OCI-LY1 (cell line): ENCODE results near the gene GPR39.

ENCODE experiments used
- H2AFZ ChIP-seq: fragments of 200-600 bp; sonication (generic), shearing (Covaris generic); 2 replicates; pipeline ENCODE4 v1.6.0; 2014; ENCODE audit warnings: antibody characterized with exemption, mild to moderate bottlenecking, low read length
- H3F3A ChIP-seq: fragments of 200-600 bp; sonication (generic), shearing (Covaris generic); 2 replicates; pipeline ENCODE4 v1.6.0; 2014; ENCODE audit warnings: mild to moderate bottlenecking, antibody characterized with exemption, low read length, moderate library complexity; ENCODE audit not compliant: insufficient read depth
- H3K27ac ChIP-seq: fragments of 200-600 bp; sonication (generic); 2 replicates; pipeline ENCODE4 v1.5.1; 2014; ENCODE audit warnings: low read length, mixed run types, mild to moderate bottlenecking, low read depth; ENCODE audit not compliant: poor library complexity, severe bottlenecking
- H3K27me3 ChIP-seq: fragments of 200-600 bp; sonication (generic); 2 replicates; pipeline ENCODE4 v1.6.0; 2014; ENCODE audit warnings: antibody characterized with exemption, mild to moderate bottlenecking, low read length, moderate library complexity; ENCODE audit not compliant: insufficient read depth
- H3K36me3 ChIP-seq: fragments of 200-600 bp; sonication (generic); 2 replicates; pipeline ENCODE4 v1.6.1; 2014; ENCODE audit warnings: mild to moderate bottlenecking, antibody characterized with exemption, low read length, moderate library complexity, mixed read lengths; ENCODE audit not compliant: insufficient read depth
- H3K4me1 ChIP-seq: fragments of 200-600 bp; sonication (generic); 2 replicates; pipeline ENCODE4 v1.5.1; 2014; ENCODE audit warnings: mild to moderate bottlenecking, low read length, moderate library complexity; ENCODE audit not compliant: insufficient read depth, severe bottlenecking
- H3K4me2 ChIP-seq: fragments of 200-600 bp; sonication (generic), shearing (Covaris generic); 2 replicates; pipeline ENCODE4 v1.6.1; 2014; ENCODE audit warnings: low read length
- H3K4me3 ChIP-seq: fragments of 200-600 bp; sonication (generic); 2 replicates; pipeline ENCODE4 v1.5.1; 2014; ENCODE audit warnings: low read length, low read depth, mild to moderate bottlenecking, mixed read lengths; ENCODE audit not compliant: poor library complexity, severe bottlenecking
- H3K79me2 ChIP-seq: fragments of 200-600 bp; shearing (Covaris generic); 2 replicates; pipeline ENCODE4 v1.6.1; 2016; ENCODE audit warnings: mixed run types, low read length, mixed read lengths; ENCODE audit not compliant: insufficient read depth
- H3K9ac ChIP-seq: fragments of 200-600 bp; sonication (generic), shearing (Covaris generic); 2 replicates; pipeline ENCODE4 v1.6.1; 2014; ENCODE audit warnings: mild to moderate bottlenecking, low read length, mixed read lengths
- H3K9me2 ChIP-seq: fragments of 200-600 bp; sonication (generic), shearing (Covaris generic); 2 replicates; pipeline ENCODE4 v1.6.1; 2014; ENCODE audit warnings: low read depth, mild to moderate bottlenecking, low read length, mixed read lengths
- H3K9me3 ChIP-seq: fragments of 200-600 bp; shearing (Covaris generic); 2 replicates; pipeline ENCODE4 v1.6.1; 2014; ENCODE audit warnings: low read length, mixed read lengths
- H4K20me1 ChIP-seq: fragments of 200-600 bp; sonication (generic), shearing (Covaris generic); 2 replicates; pipeline ENCODE4 v1.6.0; 2016; ENCODE audit warnings: mild to moderate bottlenecking, low read length; ENCODE audit not compliant: insufficient read depth
- EZH2 ChIP-seq: fragments of 200-600 bp; sonication (generic), shearing (Covaris generic); IDR thresholded peaks from 2 replicates; pipeline ENCODE4 v1.8.0; 2017; ENCODE audit warnings: borderline replicate concordance, mixed run types, mild to moderate bottlenecking, antibody characterized with exemption, low read length, moderate library complexity, mixed read lengths
- TF ChIP-seq, protein P1 (sequence below): fragments of 200-600 bp; sonication (generic), shearing (Covaris generic); IDR thresholded peaks from 2 replicates; pipeline ENCODE4 v1.5.1; 2017; ENCODE audit warnings: mild to moderate bottlenecking, antibody characterized with exemption, low read length, moderate library complexity, mixed read lengths

GPR39 gene

DNA sequence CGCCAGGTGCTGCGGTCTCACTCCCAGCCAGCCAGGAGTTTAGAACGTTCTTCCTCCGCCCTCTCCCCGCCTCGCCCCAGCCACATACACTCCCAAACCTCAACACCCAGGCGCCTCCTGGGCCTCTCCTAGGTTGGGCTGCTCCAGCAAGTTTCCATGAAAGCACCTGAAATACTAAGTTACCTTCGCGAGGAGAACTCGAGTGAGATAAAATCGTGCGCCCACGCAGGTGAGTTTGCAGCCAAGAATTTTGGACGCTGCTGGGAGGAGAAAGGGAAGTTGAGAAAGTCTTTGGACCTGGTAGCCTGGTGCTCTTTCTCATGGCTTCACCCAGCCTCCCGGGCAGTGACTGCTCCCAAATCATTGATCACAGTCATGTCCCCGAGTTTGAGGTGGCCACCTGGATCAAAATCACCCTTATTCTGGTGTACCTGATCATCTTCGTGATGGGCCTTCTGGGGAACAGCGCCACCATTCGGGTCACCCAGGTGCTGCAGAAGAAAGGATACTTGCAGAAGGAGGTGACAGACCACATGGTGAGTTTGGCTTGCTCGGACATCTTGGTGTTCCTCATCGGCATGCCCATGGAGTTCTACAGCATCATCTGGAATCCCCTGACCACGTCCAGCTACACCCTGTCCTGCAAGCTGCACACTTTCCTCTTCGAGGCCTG is at the start of gene GPR39:
Gene GPR39 (plus strand): TSS at position 83 of the 673 bp plus-strand sequence.
- H3K4me2 ChIP-seq: peak within 1 kb of the TSS; percentile 25; the same call in 1 of the 2 replicates
- H3K9me3 ChIP-seq: no peaks in the 10 kb centered on the region
- no peaks in the 10 kb centered on the region for H4K20me1 ChIP-seq
- no peak within 1 kb of the TSS for H3K9ac ChIP-seq
- no peaks in the 10 kb centered on the region for H3K9me2 ChIP-seq
- H3K4me1 ChIP-seq: no peaks in the 10 kb centered on the region
- no peak within 1 kb of the TSS for H2AFZ ChIP-seq
- no peaks in the 10 kb centered on the region for H3K36me3 ChIP-seq
- H3K4me3 ChIP-seq: peak within 1 kb of the TSS; percentile 30
- H3F3A ChIP-seq: no peaks in the 10 kb centered on the region
- H3K27me3 ChIP-seq: no peaks in the 10 kb centered on the region
- H3K27ac ChIP-seq: no peak within 1 kb of the TSS
- no peaks in the 10 kb centered on the region for H3K79me2 ChIP-seq
- TF ChIP-seq EZH2: no peak
- TF ChIP-seq, protein P1, sequence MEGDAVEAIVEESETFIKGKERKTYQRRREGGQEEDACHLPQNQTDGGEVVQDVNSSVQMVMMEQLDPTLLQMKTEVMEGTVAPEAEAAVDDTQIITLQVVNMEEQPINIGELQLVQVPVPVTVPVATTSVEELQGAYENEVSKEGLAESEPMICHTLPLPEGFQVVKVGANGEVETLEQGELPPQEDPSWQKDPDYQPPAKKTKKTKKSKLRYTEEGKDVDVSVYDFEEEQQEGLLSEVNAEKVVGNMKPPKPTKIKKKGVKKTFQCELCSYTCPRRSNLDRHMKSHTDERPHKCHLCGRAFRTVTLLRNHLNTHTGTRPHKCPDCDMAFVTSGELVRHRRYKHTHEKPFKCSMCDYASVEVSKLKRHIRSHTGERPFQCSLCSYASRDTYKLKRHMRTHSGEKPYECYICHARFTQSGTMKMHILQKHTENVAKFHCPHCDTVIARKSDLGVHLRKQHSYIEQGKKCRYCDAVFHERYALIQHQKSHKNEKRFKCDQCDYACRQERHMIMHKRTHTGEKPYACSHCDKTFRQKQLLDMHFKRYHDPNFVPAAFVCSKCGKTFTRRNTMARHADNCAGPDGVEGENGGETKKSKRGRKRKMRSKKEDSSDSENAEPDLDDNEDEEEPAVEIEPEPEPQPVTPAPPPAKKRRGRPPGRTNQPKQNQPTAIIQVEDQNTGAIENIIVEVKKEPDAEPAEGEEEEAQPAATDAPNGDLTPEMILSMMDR: peak; percentile 42; the same call in 1 of the 2 replicates

DNA sequence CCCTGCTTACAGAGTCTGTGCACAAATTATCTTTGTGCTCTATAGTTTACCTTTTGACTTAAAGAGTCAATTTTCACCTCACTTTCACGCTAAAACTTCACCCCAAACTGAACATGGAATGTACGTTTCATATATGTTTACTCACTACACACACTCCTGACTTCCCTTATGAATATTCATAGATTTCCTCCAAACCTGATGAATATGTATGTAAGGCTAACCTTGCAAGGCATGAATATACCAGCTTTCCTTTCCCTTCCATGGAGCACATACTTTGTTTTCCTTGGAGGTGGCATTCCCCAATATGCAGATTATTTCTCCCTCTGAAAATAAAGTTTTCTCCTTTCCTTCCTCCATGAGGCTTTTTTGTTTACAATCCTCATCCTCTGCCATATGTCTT is 48.4 kb upstream of the GPR39 start:
- Histone ChIP-seq H3K4me2 (no peak overlapping the region), H3K4me3 (no peak overlapping the region), H3F3A (no peaks in the 10 kb centered on the region), H3K9ac (no peak overlapping the region), H3K9me3 (no peaks in the 10 kb centered on the region), H3K79me2 (no peaks in the 10 kb centered on the region), H2AFZ (no peak overlapping the region), H3K9me2 (no peaks in the 10 kb centered on the region), H3K27ac (no peak overlapping the region), H3K4me1 (no peaks in the 10 kb centered on the region), H3K36me3 (no peaks in the 10 kb centered on the region), H3K27me3 (no peaks in the 10 kb centered on the region; the same call in 1 of the 2 replicates), H4K20me1 (no peaks in the 10 kb centered on the region)
- TF ChIP-seq, protein P1: no peak
- TF ChIP-seq EZH2: no peak

DNA sequence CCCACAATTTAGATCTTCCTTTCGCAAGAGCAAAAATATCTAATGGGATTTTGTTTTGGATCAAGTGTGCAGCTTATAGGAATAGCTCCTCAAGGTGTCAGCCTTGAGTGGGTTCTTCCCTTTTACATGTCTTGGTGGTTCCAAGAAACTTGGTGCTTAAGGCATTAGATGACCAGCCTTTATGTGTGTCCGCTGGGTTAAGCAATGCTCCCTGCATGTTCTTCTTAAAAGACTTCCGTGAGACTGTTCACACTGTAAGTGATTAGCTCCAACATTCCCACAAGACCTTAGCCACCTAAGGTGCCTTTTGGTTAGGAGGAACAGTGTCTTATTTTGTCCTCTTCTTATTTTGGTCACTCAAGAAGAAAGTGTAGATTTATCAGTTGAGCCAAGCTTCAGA is 44.3 kb upstream of the GPR39 start:
- no peaks in the 10 kb centered on the region for H3K4me1 ChIP-seq
- TF ChIP-seq, protein P1: no peak
- TF ChIP-seq EZH2: no peak
- no peaks in the 10 kb centered on the region; the same call in 1 of the 2 replicates for H3K27me3 ChIP-seq
- H3K4me2 ChIP-seq: no peak overlapping the region
- H3K9me2 ChIP-seq: no peaks in the 10 kb centered on the region
- H3K27ac ChIP-seq: no peak overlapping the region
- no peak overlapping the region for H3K9ac ChIP-seq
- H4K20me1 ChIP-seq: no peaks in the 10 kb centered on the region
- H3K9me3 ChIP-seq: no peaks in the 10 kb centered on the region
- H3K79me2 ChIP-seq: no peaks in the 10 kb centered on the region
- H3F3A ChIP-seq: no peaks in the 10 kb centered on the region
- no peaks in the 10 kb centered on the region for H3K36me3 ChIP-seq
- no peak overlapping the region for H2AFZ ChIP-seq
- no peak overlapping the region for H3K4me3 ChIP-seq
